MM.1S (cell line): ENCODE results near the gene SEC61A1.

Source experiments
- DNase-seq: peaks from one replicate; pipeline ENCODE4 v3.0.0-alpha.2; 2015
- H2AFZ ChIP-seq: fragments of 300-600 bp; sonication (generic); 2 replicates; pipeline ENCODE4 v1.6.0; 2016; ENCODE audit warnings: antibody characterized with exemption, low read length
- H3F3A ChIP-seq: fragments of 300-600 bp; sonication (generic); 2 replicates; pipeline ENCODE4 v1.6.1; 2016; ENCODE audit warnings: mild to moderate bottlenecking, antibody characterized with exemption, low read length, moderate library complexity, mixed read lengths; ENCODE audit not compliant: insufficient read depth
- H3K27ac ChIP-seq: fragments of 300-600 bp; sonication (generic); 2 replicates; pipeline ENCODE4 v1.5.1; 2016; ENCODE audit warnings: mild to moderate bottlenecking, low read length
- H3K27me3 ChIP-seq: fragments of 300-600 bp; sonication (generic); replicated peaks from 2 replicates; pipeline ENCODE4 v1.6.0; 2016; ENCODE audit warnings: low read length; ENCODE audit not compliant: insufficient read depth
- H3K36me3 ChIP-seq: fragments of 300-600 bp; sonication (generic); replicated peaks from 2 replicates; pipeline ENCODE4 v1.6.1; 2016; ENCODE audit warnings: mild to moderate bottlenecking, low read length, mixed read lengths; ENCODE audit not compliant: insufficient read depth
- H3K4me1 ChIP-seq: fragments of 300-600 bp; sonication (generic); 2 replicates; pipeline ENCODE4 v1.6.1; 2016; ENCODE audit warnings: low read length, mixed read lengths
- H3K4me2 ChIP-seq: fragments of 300-600 bp; sonication (generic); 2 replicates; pipeline ENCODE4 v1.6.0; 2016; ENCODE audit warnings: low read depth, low read length
- H3K4me3 ChIP-seq: fragments of 300-600 bp; sonication (generic); 2 replicates; pipeline ENCODE4 v1.5.1; 2016; ENCODE audit warnings: low read length, mixed read lengths
- H3K79me2 ChIP-seq: fragments of 300-600 bp; sonication (generic); 2 replicates; pipeline ENCODE4 v1.6.1; 2016; ENCODE audit warnings: mixed run types, low read length, mixed read lengths
- H3K9ac ChIP-seq: fragments of 300-600 bp; sonication (generic); 2 replicates; pipeline ENCODE4 v1.6.1; 2016; ENCODE audit warnings: low read length, mixed read lengths
- H3K9me2 ChIP-seq: fragments of 300-600 bp; sonication (generic); replicated peaks from 2 replicates; pipeline ENCODE4 v1.6.1; 2016; ENCODE audit warnings: mild to moderate bottlenecking, low read length, mixed read lengths; ENCODE audit not compliant: insufficient read depth
- H3K9me3 ChIP-seq: fragments of 300-600 bp; sonication (generic); replicated peaks from 2 replicates; pipeline ENCODE4 v1.6.1; 2016; ENCODE audit warnings: mild to moderate bottlenecking, low read length, mixed read lengths; ENCODE audit not compliant: insufficient read depth
- H4K20me1 ChIP-seq: fragments of 300-600 bp; sonication (generic); 2 replicates; pipeline ENCODE4 v1.6.1; 2016; ENCODE audit warnings: mild to moderate bottlenecking, low read length, moderate library complexity, mixed read lengths; ENCODE audit not compliant: insufficient read depth
- EZH2 ChIP-seq: fragments of 300-600 bp; sonication (generic); optimal IDR thresholded peaks from 2 replicates; pipeline ENCODE3; 2017; ENCODE audit warnings: low read depth, mild to moderate bottlenecking, antibody characterized with exemption, low read length, mixed read lengths
- EZH2phosphoT487 ChIP-seq: fragments of 300-600 bp; sonication (generic); IDR thresholded peaks from 2 replicates; pipeline ENCODE4 v1.6.1; 2018; ENCODE audit warnings: antibody characterized with exemption, low read length
- TF ChIP-seq, protein P1 (sequence below): fragments of 300-600 bp; sonication (generic); IDR thresholded peaks from 2 replicates; pipeline ENCODE4 v1.5.1; 2016; ENCODE audit warnings: antibody characterized with exemption, low read length, mixed read lengths

The SEC61A1 gene

GRCh38 chr3:128073185-128073725 is 21.0 kb downstream of the SEC61A1 start:
- H2AFZ ChIP-seq = no peak overlapping the region
- peaks cover 20% of the 10 kb centered on the region for H4K20me1 ChIP-seq
- no peak overlapping the region for H3K4me3 ChIP-seq
- no peak for DNase-seq
- H3K27me3 ChIP-seq = no peaks in the 10 kb centered on the region
- H3F3A ChIP-seq = peaks cover 43% of the 10 kb centered on the region
- no peak overlapping the region for H3K4me2 ChIP-seq
- no peaks in the 10 kb centered on the region for H3K9me2 ChIP-seq
- H3K4me1 ChIP-seq = peaks cover 13% of the 10 kb centered on the region
- peaks cover 38% of the 10 kb centered on the region for H3K79me2 ChIP-seq
- H3K27ac ChIP-seq = no peak overlapping the region
- peaks cover 18% of the 10 kb centered on the region for H3K36me3 ChIP-seq
- no peak for TF ChIP-seq EZH2
- TF ChIP-seq, protein P1, sequence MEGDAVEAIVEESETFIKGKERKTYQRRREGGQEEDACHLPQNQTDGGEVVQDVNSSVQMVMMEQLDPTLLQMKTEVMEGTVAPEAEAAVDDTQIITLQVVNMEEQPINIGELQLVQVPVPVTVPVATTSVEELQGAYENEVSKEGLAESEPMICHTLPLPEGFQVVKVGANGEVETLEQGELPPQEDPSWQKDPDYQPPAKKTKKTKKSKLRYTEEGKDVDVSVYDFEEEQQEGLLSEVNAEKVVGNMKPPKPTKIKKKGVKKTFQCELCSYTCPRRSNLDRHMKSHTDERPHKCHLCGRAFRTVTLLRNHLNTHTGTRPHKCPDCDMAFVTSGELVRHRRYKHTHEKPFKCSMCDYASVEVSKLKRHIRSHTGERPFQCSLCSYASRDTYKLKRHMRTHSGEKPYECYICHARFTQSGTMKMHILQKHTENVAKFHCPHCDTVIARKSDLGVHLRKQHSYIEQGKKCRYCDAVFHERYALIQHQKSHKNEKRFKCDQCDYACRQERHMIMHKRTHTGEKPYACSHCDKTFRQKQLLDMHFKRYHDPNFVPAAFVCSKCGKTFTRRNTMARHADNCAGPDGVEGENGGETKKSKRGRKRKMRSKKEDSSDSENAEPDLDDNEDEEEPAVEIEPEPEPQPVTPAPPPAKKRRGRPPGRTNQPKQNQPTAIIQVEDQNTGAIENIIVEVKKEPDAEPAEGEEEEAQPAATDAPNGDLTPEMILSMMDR = no peak
- TF ChIP-seq EZH2phosphoT487 = no peak
- H3K9ac ChIP-seq = no peak overlapping the region
- no peaks in the 10 kb centered on the region for H3K9me3 ChIP-seq

- Histone ChIP-seq H3K27me3 (no peaks in the 10 kb centered on the region), H3K27ac (no peak overlapping the region), H3F3A (peaks cover 43% of the 10 kb centered on the region), H3K9ac (no peak overlapping the region), H3K9me2 (no peaks in the 10 kb centered on the region), H3K4me2 (no peak overlapping the region), H3K4me3 (no peak overlapping the region), H3K9me3 (no peaks in the 10 kb centered on the region), H3K36me3 (peaks cover 13% of the 10 kb centered on the region), H4K20me1 (peaks cover 20% of the 10 kb centered on the region), H3K4me1 (peaks cover 13% of the 10 kb centered on the region), H2AFZ (no peak overlapping the region), H3K79me2 (peaks cover 32% of the 10 kb centered on the region)
- no peak for DNase-seq
- TF ChIP-seq EZH2phosphoT487 (no peak), EZH2 (no peak)
- TF ChIP-seq, protein P1 = no peak
Observed at GRCh38 chr3:128073807-128074206, 21.6 kb downstream of the SEC61A1 start.

- Histone ChIP-seq H3F3A (peaks cover 37% of the 10 kb centered on the region), H3K36me3 (peaks cover 2% of the 10 kb centered on the region; the same call in 1 of the 2 replicates), H3K4me2 (peak overlapping the region; percentile 61), H3K9me2 (no peaks in the 10 kb centered on the region), H3K79me2 (peaks cover 24% of the 10 kb centered on the region), H3K9ac (no peak overlapping the region), H3K27ac (peak overlapping the region; percentile 12; the same call in 1 of the 2 replicates), H3K4me1 (peaks cover 13% of the 10 kb centered on the region), H3K27me3 (no peaks in the 10 kb centered on the region), H2AFZ (0 out of 2 replicates have a peak overlapping the region, but pooled peaks have one; percentile 1), H3K4me3 (peak overlapping the region; percentile 44), H4K20me1 (peaks cover 20% of the 10 kb centered on the region), H3K9me3 (no peaks in the 10 kb centered on the region)
- TF ChIP-seq, protein P1 = no peak
- TF ChIP-seq EZH2phosphoT487 = no peak
- no peak for TF ChIP-seq EZH2
- no peak for DNase-seq
Observed at GRCh38 chr3:128074851-128075521, 22.7 kb downstream of the SEC61A1 start.
